SH-SY5Y (cell line): ENCODE results near the gene TM9SF3.

Source experiments
- GATA2 ChIP-seq: IDR thresholded peaks from 2 replicates; pipeline ENCODE4 v1.6.1; 2011; ENCODE audit warnings: mild to moderate bottlenecking, low read depth, low read length
- GATA3 ChIP-seq: IDR thresholded peaks from 2 replicates; pipeline ENCODE4 v1.6.1; 2011; ENCODE audit warnings: low read depth, mild to moderate bottlenecking, low read length, moderate library complexity

- TF ChIP-seq GATA2 (no peak), GATA3 (no peak)
Observed at GRCh38 chr10:96619796-96620773, 33.3 kb upstream of the TM9SF3 start.
